AG09309 (cell line): ENCODE measurements around the gene SMC1B.

ENCODE experiments used
- DNase-seq: peaks from one replicate; pipeline ENCODE4 v3.0.0-alpha.2; 2010; ENCODE audit warnings: low read depth
- H3K4me3 ChIP-seq: 2 replicates; pipeline ENCODE4 v1.5.1; 2011; ENCODE audit warnings: mild to moderate bottlenecking, low read depth, low read length, moderate library complexity; ENCODE audit not compliant: control insufficient read depth
- TF ChIP-seq, protein P1 (sequence below): IDR thresholded peaks from 2 replicates; pipeline ENCODE4 v1.5.1; 2011; ENCODE audit warnings: mild to moderate bottlenecking, low read depth, low read length, inconsistent platforms; ENCODE audit not compliant: insufficient read depth, control insufficient read depth; ENCODE audit errors: missing control alignments

SMC1B gene, protein sequence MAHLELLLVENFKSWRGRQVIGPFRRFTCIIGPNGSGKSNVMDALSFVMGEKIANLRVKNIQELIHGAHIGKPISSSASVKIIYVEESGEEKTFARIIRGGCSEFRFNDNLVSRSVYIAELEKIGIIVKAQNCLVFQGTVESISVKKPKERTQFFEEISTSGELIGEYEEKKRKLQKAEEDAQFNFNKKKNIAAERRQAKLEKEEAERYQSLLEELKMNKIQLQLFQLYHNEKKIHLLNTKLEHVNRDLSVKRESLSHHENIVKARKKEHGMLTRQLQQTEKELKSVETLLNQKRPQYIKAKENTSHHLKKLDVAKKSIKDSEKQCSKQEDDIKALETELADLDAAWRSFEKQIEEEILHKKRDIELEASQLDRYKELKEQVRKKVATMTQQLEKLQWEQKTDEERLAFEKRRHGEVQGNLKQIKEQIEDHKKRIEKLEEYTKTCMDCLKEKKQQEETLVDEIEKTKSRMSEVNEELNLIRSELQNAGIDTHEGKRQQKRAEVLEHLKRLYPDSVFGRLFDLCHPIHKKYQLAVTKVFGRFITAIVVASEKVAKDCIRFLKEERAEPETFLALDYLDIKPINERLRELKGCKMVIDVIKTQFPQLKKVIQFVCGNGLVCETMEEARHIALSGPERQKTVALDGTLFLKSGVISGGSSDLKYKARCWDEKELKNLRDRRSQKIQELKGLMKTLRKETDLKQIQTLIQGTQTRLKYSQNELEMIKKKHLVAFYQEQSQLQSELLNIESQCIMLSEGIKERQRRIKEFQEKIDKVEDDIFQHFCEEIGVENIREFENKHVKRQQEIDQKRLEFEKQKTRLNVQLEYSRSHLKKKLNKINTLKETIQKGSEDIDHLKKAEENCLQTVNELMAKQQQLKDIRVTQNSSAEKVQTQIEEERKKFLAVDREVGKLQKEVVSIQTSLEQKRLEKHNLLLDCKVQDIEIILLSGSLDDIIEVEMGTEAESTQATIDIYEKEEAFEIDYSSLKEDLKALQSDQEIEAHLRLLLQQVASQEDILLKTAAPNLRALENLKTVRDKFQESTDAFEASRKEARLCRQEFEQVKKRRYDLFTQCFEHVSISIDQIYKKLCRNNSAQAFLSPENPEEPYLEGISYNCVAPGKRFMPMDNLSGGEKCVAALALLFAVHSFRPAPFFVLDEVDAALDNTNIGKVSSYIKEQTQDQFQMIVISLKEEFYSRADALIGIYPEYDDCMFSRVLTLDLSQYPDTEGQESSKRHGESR

DNA sequence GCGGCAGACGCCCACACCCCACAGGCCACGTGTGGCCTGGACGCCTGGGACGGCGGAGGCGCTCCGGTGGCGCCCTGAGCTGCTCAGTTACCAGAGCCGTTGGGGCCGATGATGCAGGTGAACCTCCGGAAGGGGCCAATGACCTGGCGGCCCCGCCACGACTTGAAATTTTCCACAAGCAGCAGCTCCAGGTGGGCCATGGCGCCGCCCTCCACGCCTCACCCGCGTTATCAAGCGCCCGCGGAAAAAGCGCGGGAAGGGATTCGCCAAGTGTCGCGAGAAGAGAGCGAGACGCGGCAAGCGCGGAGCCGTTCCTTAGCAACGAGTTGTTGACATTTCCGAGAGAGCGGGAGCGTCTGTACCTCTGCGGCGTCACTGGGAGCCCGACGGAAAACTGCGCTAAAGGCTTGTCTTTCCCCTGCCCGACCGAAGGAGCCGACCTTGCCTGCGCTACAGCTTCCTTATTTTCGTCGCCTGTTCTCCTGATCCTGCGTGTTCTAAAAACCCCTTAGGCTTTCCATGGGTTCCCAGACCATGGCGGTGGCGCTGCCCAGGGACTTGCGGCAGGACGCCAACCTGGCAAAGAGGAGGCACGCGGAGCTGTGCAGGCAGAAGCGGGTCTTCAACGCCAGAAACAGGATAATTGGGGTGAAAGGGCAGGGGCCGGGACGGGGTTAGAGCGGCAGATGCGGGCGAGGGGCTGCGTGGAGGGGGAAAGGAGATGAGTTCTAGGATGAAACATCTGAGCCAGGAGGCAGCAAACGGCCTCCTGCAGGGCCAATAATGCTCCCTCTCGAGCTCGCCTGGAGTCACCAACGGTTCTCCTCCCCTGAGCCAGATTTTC lies at the start of gene SMC1B, which contains the start of gene RIBC2:
SMC1B (minus strand) TSS at position 232 of the 844 bp plus-strand sequence; CDS start at position 200, 32 bp downstream.
RIBC2 (plus strand) TSS at position 326 of the 844 bp plus-strand sequence; CDS start at position 520, 194 bp downstream.
- TF ChIP-seq, protein P1, sequence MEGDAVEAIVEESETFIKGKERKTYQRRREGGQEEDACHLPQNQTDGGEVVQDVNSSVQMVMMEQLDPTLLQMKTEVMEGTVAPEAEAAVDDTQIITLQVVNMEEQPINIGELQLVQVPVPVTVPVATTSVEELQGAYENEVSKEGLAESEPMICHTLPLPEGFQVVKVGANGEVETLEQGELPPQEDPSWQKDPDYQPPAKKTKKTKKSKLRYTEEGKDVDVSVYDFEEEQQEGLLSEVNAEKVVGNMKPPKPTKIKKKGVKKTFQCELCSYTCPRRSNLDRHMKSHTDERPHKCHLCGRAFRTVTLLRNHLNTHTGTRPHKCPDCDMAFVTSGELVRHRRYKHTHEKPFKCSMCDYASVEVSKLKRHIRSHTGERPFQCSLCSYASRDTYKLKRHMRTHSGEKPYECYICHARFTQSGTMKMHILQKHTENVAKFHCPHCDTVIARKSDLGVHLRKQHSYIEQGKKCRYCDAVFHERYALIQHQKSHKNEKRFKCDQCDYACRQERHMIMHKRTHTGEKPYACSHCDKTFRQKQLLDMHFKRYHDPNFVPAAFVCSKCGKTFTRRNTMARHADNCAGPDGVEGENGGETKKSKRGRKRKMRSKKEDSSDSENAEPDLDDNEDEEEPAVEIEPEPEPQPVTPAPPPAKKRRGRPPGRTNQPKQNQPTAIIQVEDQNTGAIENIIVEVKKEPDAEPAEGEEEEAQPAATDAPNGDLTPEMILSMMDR: peak; percentile 1
- no peak for DNase-seq
- H3K4me3 ChIP-seq: peak within 1 kb of the TSS; percentile 61

DNA sequence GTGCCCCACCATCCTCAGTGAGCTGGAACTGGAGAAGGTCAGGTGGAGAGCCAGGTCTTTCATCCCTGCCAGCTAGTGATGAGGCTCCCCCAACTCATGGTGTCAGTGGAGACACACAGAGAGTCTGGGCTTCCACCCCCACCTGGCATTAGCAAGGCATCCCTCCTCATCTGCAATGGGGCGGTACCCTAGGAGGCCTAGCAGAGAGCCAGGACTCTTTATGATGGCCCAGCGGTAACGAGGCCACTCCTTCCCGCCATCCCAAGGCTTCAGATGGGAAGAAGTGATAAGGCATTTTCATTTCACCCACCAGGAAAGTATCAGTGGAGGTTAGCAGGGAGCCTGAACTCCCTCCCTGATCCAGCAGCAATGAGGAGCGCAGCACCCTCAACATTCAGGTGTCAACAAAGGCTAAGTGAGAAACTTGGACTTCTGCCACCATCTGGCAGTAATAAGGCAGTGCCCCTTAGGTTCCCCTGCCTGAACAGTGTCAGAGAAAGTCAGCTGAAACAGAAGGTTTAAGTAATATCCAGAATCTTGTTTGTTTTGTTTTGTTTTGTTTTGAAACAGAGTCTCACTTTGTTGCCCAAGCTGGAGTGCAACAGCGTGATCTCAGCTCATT lies 48.7 kb upstream of the SMC1B start:
- DNase-seq: no peak
- H3K4me3 ChIP-seq: no peak overlapping the region
- TF ChIP-seq, protein P1: no peak

DNA sequence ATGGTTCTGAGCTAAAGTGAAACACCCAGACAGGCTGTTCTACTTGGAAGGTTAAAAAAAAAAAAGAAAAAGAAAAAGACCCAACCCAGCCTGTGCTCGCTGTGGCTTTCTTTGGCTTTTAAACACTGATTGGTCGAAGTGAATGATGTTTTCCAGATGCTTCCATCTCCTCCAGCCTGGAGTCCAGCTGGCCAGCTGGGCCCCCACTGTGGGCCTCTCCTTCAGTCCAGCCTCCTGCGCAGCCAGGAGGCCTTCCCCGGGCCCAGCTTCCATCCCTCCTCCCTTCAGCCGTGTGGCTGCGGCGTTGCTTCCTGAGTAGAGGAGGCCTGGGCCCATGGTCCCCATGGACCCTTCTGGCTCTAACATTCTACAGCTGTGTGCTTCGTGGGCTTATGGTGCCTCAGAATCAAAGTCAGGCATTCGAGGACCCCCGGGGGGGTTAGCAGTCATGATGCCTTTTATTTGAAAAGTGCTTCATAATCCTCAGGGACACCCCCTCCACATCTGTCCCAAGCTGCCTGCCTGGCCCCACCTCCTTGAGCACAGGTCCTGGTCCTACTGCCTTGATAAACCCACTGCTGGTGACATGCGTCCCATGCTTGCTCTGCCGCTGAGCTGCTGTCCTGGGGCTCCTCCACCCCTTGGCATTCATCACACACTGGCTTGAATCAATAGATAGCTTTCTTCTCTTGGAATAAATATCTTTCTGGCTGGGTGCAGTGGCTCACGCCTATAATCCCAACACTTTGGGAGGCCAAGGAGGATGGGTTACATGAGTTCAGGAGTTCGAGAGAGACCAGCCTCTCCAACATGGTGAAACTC lies 47.1 kb upstream of the SMC1B start:
- no peak overlapping the region for H3K4me3 ChIP-seq
- peak; percentile 45 for DNase-seq
- TF ChIP-seq, protein P1: no peak

DNA sequence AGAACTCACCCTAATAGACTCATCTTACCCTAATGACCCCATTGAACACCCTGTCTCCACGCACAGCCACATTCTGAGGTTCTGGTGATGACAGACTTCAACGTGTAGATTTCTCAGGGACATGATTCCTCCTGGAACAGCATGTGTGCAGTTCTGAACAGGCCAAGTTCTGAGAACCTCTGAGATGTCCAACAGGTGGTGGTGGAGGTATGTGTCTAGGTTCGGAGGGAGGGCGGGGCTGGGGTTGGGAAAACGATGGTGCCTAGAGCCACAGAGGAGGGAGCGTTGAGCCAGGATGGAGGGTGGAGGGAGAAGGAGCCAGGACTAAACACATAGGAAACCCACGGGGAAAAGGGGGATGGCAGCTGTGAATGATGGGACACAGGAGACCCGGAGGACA lies 45.8 kb upstream of the SMC1B start:
- no peak for DNase-seq
- TF ChIP-seq, protein P1: no peak

DNA sequence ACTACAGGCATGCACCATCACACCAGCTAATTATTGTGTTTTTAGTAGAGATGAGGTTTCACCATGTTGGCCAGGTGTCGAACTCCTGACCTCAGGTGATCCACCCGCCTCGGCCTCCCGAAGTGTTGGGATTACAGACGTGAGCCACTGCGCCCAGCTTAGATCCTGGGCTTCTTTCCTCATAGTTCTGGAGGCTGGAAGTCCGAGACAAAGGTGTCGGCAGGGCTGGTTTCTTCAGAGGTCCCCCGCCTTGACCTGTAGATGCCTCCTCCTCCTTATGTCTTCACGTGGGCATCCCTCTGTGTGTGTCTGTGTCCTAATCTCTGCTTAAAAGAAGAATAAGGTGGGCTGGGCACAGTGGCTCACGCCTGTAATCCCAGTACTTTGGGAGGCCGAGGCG lies 45.1 kb upstream of the SMC1B start:
- DNase-seq: no peak
- TF ChIP-seq, protein P1: no peak
- H3K4me3 ChIP-seq: no peak overlapping the region

More for the DNA sequence above, 45.8 kb upstream of the SMC1B start:
- H3K4me3 ChIP-seq: no peak overlapping the region
